ENCODE results near the gene AHCYL2. TPM values are rescaled to one million over a fixed set of nuclear protein-coding genes. Genes with fewer than 3 reads are reported as not detected.

Gene AHCYL2
- total and polyA plus RNA-seq, 4 donors, result 7.9 to 19.9 (median 10.9) TPM

DNA sequence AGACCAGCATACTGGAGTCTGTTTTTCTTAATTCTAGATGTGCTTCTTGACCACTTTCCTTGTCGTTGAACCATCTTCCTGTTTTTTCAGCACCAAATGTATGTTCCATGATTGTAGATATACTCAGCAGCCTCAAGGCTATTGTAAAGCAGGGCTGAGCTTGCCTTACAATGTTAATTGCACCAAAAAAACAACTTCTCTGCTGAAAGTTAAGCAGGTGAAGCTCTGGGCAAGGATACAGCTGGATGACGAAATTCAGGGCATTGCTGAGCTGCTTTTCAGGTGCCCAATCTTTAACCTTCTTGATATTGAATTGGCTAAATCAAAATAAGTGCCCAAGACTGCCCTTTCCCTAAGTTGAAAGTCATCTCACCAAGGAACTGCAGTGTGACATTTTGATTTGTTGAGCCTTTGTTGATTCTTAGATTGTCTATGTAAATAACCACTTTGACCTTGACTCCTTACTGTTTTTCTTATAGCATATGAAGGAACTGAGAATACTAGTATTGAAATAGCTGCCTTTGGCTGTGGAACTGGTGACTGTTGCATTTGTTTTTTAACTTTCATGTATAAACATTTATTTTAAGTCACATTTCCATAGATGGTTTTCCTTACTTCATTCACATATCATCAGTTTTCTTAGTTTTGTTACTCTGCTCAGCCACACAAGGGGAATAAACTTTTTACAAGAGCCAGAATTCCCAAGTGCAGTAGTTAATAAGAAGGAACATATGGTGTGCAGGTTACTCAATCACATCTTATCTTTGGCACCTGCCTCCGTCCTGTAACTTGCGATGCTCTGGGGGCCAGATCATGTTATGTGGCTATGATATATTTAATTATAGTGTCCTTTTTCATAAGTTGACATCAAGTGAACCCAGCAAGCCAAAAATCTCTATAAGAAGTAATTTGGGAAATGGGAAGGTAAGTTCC is 3.1 kb downstream of the AHCYL2 start:
- Histone ChIP-seq H3K27ac (ENCODE audit: low read depth in 1 of 2, low read length in 2 of 2) (no peak overlapping the region), H3K4me1 (ENCODE audit: control insufficient read depth in 1 of 2, insufficient read depth in 2 of 2, low read length in 2 of 2) (no peaks in the 10 kb centered on the region), H3K9me3 (ENCODE audit: control insufficient read depth, low read length) (no peaks in the 10 kb centered on the region), H3K36me3 (ENCODE audit: control insufficient read depth in 1 of 2, insufficient read depth in 2 of 2, low read length in 1 of 2) (no peaks in the 10 kb centered on the region), H3K27me3 (ENCODE audit: control insufficient read depth in 1 of 2, insufficient read depth in 2 of 2, low read length in 1 of 2) (no peaks in the 10 kb centered on the region), H3K4me3 (ENCODE audit: low read length in 2 of 2) (no peak overlapping the region)
- ATAC-seq (ENCODE audit: low FRiP score) (no peak), DNase-seq (no peak)
- intact Hi-C loops (cut with DNase I), result loop anchor here in 1 of 2 donors (10.0 kb wide), 2 partner anchors 387 to 597 kb away; partner anchors contain the start of gene NRF1
- 85 to 91% methylated on average over 4 of the region's 4 CpGs for WGBS, 2 donors

DNA sequence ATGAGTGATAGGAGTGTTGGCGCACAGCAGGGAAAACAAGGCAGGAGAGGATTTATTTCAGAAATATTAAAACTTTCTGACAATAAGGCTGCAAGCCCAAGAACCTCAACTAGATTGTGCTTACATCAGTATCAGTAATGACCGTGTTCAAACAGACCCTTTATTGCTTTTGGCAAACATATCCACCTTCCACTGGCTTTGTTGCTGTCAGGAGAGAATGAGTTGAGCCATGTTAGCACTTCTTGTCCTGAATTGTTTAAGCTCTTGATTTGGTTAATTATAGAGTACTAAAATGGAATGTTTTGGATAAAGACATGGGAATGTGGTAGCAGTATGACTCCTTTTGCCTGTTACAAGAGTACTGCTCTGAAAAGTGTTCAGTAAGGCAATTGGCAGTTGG is 3.8 kb downstream of the AHCYL2 start:
- ATAC-seq (ENCODE audit: low FRiP score) (no peak), DNase-seq (no peak)
- WGBS, 2 donors, result 46 to 50% methylated on average over 2 of the region's 2 CpGs
- intact Hi-C loops (cut with DNase I), result loop anchor here in 1 of 2 donors (10.0 kb wide), 2 partner anchors 386 to 596 kb away; partner anchors contain the start of gene NRF1
- Histone ChIP-seq H3K27me3 (ENCODE audit: control insufficient read depth in 1 of 2, insufficient read depth in 2 of 2, low read length in 1 of 2) (no peaks in the 10 kb centered on the region), H3K9me3 (ENCODE audit: control insufficient read depth, low read length) (no peaks in the 10 kb centered on the region), H3K27ac (ENCODE audit: low read depth in 1 of 2, low read length in 2 of 2) (no peak overlapping the region), H3K36me3 (ENCODE audit: control insufficient read depth in 1 of 2, insufficient read depth in 2 of 2, low read length in 1 of 2) (no peaks in the 10 kb centered on the region), H3K4me1 (ENCODE audit: control insufficient read depth in 1 of 2, insufficient read depth in 2 of 2, low read length in 2 of 2) (no peaks in the 10 kb centered on the region), H3K4me3 (ENCODE audit: low read length in 2 of 2) (no peak overlapping the region)

GRCh38 chr7:129231666-129232065 is 6.8 kb downstream of the AHCYL2 start:
- Histone ChIP-seq H3K27me3 (ENCODE audit: control insufficient read depth in 1 of 2, insufficient read depth in 2 of 2, low read length in 1 of 2) (no peaks in the 10 kb centered on the region), H3K36me3 (ENCODE audit: control insufficient read depth in 1 of 2, insufficient read depth in 2 of 2, low read length in 1 of 2) (no peaks in the 10 kb centered on the region), H3K9me3 (ENCODE audit: control insufficient read depth, low read length) (no peaks in the 10 kb centered on the region), H3K4me3 (ENCODE audit: low read length in 2 of 2) (no peak overlapping the region), H3K27ac (ENCODE audit: low read depth in 1 of 2, low read length in 2 of 2) (no peak overlapping the region), H3K4me1 (ENCODE audit: control insufficient read depth in 1 of 2, insufficient read depth in 2 of 2, low read length in 2 of 2) (no peaks in the 10 kb centered on the region)
- no peak for DNase-seq
- intact Hi-C loops (cut with DNase I), result no loop called here
- WGBS, 2 donors, result 70 to 77% methylated on average over 5 of the region's 5 CpGs
- no peak for ATAC-seq (ENCODE audit: low FRiP score)

DNA sequence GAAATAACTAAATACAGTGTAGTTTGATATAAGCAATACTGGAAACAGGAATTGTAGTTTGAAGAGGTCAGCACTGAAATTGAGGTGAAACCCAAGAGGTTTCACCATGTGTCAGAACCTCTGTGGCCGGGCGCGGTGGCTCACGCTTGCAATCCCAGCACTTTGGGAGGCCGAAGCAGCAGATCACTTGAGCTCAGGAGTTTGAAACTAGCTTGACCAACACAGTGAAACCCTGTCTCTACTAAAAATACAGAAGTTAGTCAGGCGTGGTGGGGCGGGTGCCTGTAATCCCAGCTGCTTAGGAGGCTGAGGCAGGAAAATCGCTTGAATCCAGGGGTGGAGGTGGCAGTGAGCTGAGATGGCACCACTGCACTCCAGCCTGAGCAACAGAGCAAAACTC is 13.7 kb downstream of the AHCYL2 start:
- 94 to 96% methylated on average over 8 of the region's 8 CpGs for WGBS, 2 donors
- DNase-seq (peak in 1 of 2 donors; percentile 46), ATAC-seq (ENCODE audit: low FRiP score) (no peak)
- Histone ChIP-seq H3K36me3 (ENCODE audit: control insufficient read depth in 1 of 2, insufficient read depth in 2 of 2, low read length in 1 of 2) (no peaks in the 10 kb centered on the region), H3K4me1 (ENCODE audit: control insufficient read depth in 1 of 2, insufficient read depth in 2 of 2, low read length in 2 of 2) (no peaks in the 10 kb centered on the region), H3K27ac (ENCODE audit: low read depth in 1 of 2, low read length in 2 of 2) (no peak overlapping the region), H3K9me3 (ENCODE audit: control insufficient read depth, low read length) (no peaks in the 10 kb centered on the region), H3K4me3 (ENCODE audit: low read length in 2 of 2) (no peak overlapping the region), H3K27me3 (ENCODE audit: control insufficient read depth in 1 of 2, insufficient read depth in 2 of 2, low read length in 1 of 2) (no peaks in the 10 kb centered on the region)
- intact Hi-C loops (cut with DNase I), result no loop called here

DNA sequence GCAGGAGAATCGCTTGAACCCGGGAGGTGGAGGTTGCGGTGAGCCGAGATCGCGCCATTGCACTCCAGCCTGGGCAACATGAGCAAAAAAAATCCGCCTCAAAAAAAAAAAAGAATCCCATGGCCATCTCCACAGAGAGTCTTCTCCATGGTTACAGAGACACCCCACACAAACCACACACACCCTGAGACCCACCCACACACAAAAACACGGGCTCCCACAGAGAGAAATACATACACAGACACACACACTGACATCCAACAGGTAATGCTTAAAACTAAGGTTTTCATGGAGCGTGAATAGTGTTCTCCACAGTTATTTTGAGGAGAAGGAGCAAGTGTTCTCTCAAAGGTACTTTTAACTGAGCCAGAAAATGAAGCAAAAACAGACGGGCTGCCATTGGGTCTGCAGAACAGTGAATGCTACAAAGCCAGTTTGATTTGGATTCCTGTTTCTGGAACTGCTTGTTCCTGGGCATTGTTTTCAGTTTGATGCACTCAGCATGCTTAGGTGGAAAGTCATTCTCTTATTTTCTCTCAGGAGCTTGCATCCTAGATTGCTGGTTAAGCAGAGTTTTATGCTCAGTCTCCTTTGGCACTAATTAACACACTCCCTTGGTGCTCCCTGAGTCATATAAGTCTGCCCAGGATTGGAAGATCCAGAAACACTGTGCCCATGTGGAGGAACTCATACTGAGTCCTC is 15.4 kb downstream of the AHCYL2 start:
- Histone ChIP-seq H3K27me3 (ENCODE audit: control insufficient read depth in 1 of 2, insufficient read depth in 2 of 2, low read length in 1 of 2) (no peaks in the 10 kb centered on the region), H3K27ac (ENCODE audit: low read depth in 1 of 2, low read length in 2 of 2) (no peak overlapping the region), H3K36me3 (ENCODE audit: control insufficient read depth in 1 of 2, insufficient read depth in 2 of 2, low read length in 1 of 2) (no peaks in the 10 kb centered on the region), H3K9me3 (ENCODE audit: control insufficient read depth, low read length) (no peaks in the 10 kb centered on the region), H3K4me3 (ENCODE audit: low read length in 2 of 2) (no peak overlapping the region), H3K4me1 (ENCODE audit: control insufficient read depth in 1 of 2, insufficient read depth in 2 of 2, low read length in 2 of 2) (no peaks in the 10 kb centered on the region)
- WGBS, 2 donors, result 80 to 84% methylated on average over 6 to 10 of the region's 10 CpGs
- DNase-seq, result no peak
- intact Hi-C loops (cut with DNase I), result no loop called here
- no peak for ATAC-seq (ENCODE audit: low FRiP score)

- Histone ChIP-seq H3K27ac (ENCODE audit: low read depth in 1 of 2, low read length in 2 of 2) (no peak overlapping the region), H3K4me3 (ENCODE audit: low read length in 2 of 2) (no peak overlapping the region), H3K36me3 (ENCODE audit: control insufficient read depth in 1 of 2, insufficient read depth in 2 of 2, low read length in 1 of 2) (no peaks in the 10 kb centered on the region), H3K9me3 (ENCODE audit: control insufficient read depth, low read length) (no peaks in the 10 kb centered on the region), H3K27me3 (ENCODE audit: control insufficient read depth in 1 of 2, insufficient read depth in 2 of 2, low read length in 1 of 2) (no peaks in the 10 kb centered on the region), H3K4me1 (ENCODE audit: control insufficient read depth in 1 of 2, insufficient read depth in 2 of 2, low read length in 2 of 2) (no peaks in the 10 kb centered on the region)
- WGBS, 2 donors, result 98 to 100% methylated on average over 1 of the region's 1 CpG
- no peak for DNase-seq
- intact Hi-C loops (cut with DNase I), result no loop called here
- ATAC-seq (ENCODE audit: low FRiP score), result no peak
Measured at GRCh38 chr7:129244220-129244619, 19.4 kb downstream of the AHCYL2 start.

DNA sequence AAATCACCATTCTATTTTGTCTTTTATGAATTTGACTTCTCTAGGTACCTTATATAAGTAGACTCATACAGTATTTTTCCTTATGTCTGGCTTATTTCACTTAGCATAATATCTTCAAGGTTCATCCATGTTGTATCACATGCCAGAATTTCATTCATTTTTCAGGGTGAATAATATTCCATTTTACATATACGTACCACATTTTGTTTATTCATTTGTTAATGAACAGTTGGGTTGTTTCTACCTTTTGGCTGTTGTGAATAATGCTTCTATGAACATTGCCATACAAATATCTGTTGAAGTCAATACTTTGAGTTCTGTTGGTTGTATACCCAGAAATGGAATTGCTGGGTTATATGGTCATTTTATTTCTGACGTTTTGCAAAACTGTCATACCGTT is 20.7 kb downstream of the AHCYL2 start:
- no peak for ATAC-seq (ENCODE audit: low FRiP score)

DNA sequence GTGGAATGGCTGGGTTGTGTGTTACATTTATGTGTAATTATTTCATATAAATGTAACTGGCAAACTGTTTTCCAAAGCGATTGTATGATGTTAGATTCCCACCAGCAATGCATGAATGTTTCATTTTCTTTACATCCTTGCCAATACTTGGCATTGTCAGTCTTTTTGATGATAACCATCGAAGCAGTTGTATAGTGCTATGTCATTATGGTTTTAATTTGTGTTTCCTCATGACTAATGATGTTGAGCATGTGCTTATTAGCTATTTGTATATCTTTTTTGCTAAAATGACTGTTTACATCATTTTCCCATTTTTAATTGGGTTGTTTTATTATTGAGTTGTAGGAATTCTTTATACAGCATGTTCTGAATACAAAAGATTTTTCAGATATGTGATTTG is 22.3 kb downstream of the AHCYL2 start:
- no peak overlapping the region for H3K27ac ChIP-seq (ENCODE audit: low read depth in 1 of 2, low read length in 2 of 2)
- no peak for DNase-seq
- H3K4me1 ChIP-seq (ENCODE audit: control insufficient read depth in 1 of 2, insufficient read depth in 2 of 2, low read length in 2 of 2), result no peaks in the 10 kb centered on the region
- intact Hi-C loops (cut with DNase I), result no loop called here
- no peaks in the 10 kb centered on the region for H3K9me3 ChIP-seq (ENCODE audit: control insufficient read depth, low read length)
- no peaks in the 10 kb centered on the region for H3K27me3 ChIP-seq (ENCODE audit: control insufficient read depth in 1 of 2, insufficient read depth in 2 of 2, low read length in 1 of 2)
- H3K36me3 ChIP-seq (ENCODE audit: control insufficient read depth in 1 of 2, insufficient read depth in 2 of 2, low read length in 1 of 2), result no peaks in the 10 kb centered on the region
- ATAC-seq (ENCODE audit: low FRiP score), result no peak
- 71 to 72% methylated on average over 2 of the region's 2 CpGs for WGBS, 2 donors
- no peak overlapping the region for H3K4me3 ChIP-seq (ENCODE audit: low read length in 2 of 2)

More for the DNA sequence above, 20.7 kb downstream of the AHCYL2 start:
- WGBS, 2 donors, result 91 to 95% methylated on average over 3 of the region's 3 CpGs
- H3K4me1 ChIP-seq (ENCODE audit: control insufficient read depth in 1 of 2, insufficient read depth in 2 of 2, low read length in 2 of 2), result no peaks in the 10 kb centered on the region
- no peak for DNase-seq
- H3K9me3 ChIP-seq (ENCODE audit: control insufficient read depth, low read length), result no peaks in the 10 kb centered on the region
- H3K4me3 ChIP-seq (ENCODE audit: low read length in 2 of 2), result no peak overlapping the region
- intact Hi-C loops (cut with DNase I), result no loop called here
- H3K27ac ChIP-seq (ENCODE audit: low read depth in 1 of 2, low read length in 2 of 2), result no peak overlapping the region
- no peaks in the 10 kb centered on the region for H3K36me3 ChIP-seq (ENCODE audit: control insufficient read depth in 1 of 2, insufficient read depth in 2 of 2, low read length in 1 of 2)
- no peaks in the 10 kb centered on the region for H3K27me3 ChIP-seq (ENCODE audit: control insufficient read depth in 1 of 2, insufficient read depth in 2 of 2, low read length in 1 of 2)

All from aorta (tissue), 5 donors.